GM04503 (cell line): ENCODE data around the gene EDA.

Experiments
- DNase-seq: peaks from one replicate; pipeline ENCODE4 v3.0.0-alpha.2; 2012; ENCODE audit warnings: low read depth

Gene EDA

GRCh38 chrX:70079297-70079696, 463.4 kb downstream of the EDA start:
- DNase-seq: no peak

DNA sequence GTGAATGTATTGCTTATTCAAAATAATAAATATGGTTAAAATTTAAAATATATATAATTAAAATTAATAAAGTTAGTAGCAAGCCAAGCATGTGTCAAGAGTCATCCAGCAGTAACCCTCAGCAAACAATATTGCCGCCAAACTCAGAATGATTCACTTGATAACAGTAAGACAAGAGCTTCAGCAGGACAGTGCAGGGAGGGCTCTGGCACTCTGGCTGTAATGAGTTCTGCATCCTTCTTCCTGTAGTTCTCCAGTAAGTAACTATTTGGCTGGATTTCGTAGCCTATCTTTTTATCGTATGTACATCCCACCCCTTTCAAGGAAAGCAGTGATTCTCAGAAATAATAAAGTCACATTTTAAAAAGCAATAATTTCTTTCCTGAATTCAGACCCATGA, 464.0 kb downstream of the EDA start:
- DNase-seq: no peak

- DNase-seq: no peak
These were observed 466.8 kb downstream of the EDA start for GRCh38 chrX:70082723-70083122.

DNA sequence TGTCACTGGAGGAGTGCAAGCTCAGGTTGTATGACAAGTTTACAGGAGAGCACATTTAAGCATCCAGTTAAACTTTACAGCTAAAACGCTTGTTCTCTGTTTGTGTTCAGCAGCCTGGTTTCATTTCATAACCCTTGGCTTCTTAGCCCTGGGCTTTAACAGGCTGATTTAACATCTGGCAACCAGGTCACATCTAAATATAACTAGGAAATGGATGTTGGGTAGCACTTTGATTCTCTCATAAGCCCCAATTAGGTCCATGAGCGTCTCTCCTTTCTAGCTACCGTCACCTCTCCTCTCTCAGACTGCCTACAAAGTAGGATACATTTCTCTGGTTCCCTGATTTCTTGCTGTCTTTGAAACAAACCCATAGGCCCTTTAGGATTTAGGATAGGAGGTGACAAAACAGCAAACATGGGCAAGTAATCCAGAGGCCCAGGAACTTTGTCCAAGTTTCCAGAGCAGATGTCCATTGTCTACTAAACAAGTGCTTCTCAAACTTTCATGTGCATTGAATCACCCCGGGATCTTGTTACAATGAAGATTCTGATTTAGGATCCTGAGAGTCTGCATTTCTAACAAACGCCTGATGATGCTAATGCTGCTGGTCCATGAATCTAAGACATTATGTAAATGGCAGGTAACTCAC, 468.8 kb downstream of the EDA start:
- no peak for DNase-seq

GRCh38 chrX:70087857-70088630, 472.1 kb downstream of the EDA start:
- peak; percentile 27 for DNase-seq

GRCh38 chrX:70088751-70089150, 472.8 kb downstream of the EDA start:
- no peak for DNase-seq
